ENCODE measurements around the gene LYVE1. TPM values are rescaled to one million over a fixed set of nuclear protein-coding genes. Genes with fewer than 3 reads are reported as not detected.
"Not testable (repeated sequence)": the region's sequence is repeated elsewhere in the genome, so short reads cannot be mapped to it uniquely, and the experiment has no call there.

Gene LYVE1
- total RNA-seq, 1 experiment from 2014 or later, result 0.55 TPM

DNA sequence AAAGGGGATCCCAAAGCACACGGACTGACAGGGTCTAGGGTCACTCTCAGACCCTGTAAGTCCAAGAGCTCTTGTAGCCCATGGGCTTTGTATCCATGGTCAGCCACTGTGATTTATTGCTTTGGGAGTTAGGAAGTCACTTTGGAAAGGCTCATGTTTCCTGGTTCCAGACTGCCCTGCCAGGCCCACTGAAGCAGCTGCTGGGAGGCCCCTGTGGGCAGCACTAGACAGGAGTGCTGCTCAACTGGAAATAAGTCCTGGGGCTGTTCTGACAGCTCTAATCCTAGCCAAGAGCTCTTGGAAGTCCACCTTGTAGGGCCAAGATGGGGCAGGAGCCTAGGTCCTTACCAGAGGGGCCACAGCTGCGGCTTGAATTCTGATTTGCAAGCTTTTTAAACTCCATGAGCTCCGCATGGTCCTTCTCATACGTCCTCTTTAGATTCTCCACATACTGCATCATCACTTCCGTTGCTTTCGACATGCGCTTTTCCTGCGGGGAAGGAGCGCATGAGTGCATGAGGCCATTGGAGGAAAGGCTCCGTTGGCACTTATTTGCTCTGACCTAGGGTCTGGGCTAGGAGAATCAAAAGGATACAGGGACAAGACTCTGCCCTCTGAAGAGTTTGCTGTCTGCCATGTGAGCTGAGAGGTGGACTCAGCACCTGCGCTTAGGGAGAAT, 32.2 kb upstream of the LYVE1 start:
- no peaks in the 10 kb centered on the region for H3K36me3 ChIP-seq (replicated peaks; ENCODE audit: control insufficient read depth, insufficient read depth, low read length)
- no peak overlapping the region for H3K4me3 ChIP-seq (ENCODE audit: insufficient read depth, low read depth, low read length)
- no peak for DNase-seq
- no peaks in the 10 kb centered on the region for H3K27me3 ChIP-seq (ENCODE audit: control insufficient read depth, insufficient read depth, low read length)

DNA sequence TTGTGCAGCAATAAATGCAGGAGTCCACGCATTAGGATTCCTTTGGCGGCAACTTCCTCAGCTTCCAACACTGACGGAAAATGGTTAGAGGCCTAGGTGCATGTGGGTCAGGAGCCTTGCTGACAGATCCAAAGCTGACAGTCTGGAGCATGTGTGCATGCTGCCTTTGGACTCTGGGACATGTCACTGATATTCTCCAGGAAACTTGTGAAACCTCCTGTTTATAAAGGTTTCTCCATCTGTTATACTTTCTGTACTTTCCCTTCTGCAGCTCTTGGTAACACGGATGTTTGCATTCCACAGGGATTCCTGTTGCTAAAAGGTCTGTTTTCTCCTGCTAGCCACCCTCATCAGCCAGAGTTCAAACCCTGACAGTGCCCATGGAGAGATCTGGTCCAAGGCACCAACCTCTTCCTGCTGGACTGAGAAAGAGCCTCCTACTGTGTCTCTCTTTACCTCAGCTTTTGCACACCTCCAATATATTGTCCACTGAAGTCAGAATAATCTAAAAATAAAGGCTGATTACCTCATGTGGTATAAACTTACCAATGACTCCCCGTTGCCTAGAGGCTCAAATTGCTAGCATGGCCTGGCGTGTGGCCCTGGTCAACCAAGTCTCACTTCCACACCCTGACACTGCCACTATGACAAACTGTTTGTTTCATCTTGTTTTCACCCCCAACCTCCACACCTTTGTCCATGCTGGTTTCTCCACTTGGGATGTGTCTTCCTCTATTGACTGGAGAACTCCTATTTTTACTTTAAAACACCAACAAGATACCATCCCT, 31.1 kb upstream of the LYVE1 start:
- Histone ChIP-seq H3K36me3 (replicated peaks; ENCODE audit: control insufficient read depth, insufficient read depth, low read length) (no peaks in the 10 kb centered on the region), H3K27me3 (ENCODE audit: control insufficient read depth, insufficient read depth, low read length) (no peaks in the 10 kb centered on the region), H3K4me3 (ENCODE audit: insufficient read depth, low read depth, low read length) (no peak overlapping the region)
- DNase-seq, result no peak

DNA sequence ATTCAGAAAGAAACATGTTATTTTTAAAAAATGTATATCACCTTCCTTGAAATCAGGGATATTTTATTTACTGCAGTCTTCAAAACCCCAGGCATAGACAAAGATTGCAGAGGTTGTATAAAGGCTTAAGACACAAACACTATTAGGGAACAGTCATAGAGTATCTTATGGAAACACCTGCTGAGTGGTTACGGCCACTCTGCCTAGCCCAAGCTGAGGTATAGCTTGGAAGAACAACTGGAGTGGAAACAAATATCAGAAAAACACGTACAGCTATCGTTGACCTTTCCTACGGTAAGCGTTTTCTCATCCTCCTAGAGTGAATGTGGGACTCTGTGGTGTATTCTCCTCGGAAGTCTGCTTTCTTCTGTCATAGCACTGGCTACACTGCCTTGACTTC, 30.4 kb upstream of the LYVE1 start:
- DNase-seq, result no peak
- no peaks in the 10 kb centered on the region for H3K36me3 ChIP-seq (replicated peaks; ENCODE audit: control insufficient read depth, insufficient read depth, low read length)
- H3K4me3 ChIP-seq (ENCODE audit: insufficient read depth, low read depth, low read length), result no peak overlapping the region
- H3K27me3 ChIP-seq (ENCODE audit: control insufficient read depth, insufficient read depth, low read length), result no peaks in the 10 kb centered on the region

DNA sequence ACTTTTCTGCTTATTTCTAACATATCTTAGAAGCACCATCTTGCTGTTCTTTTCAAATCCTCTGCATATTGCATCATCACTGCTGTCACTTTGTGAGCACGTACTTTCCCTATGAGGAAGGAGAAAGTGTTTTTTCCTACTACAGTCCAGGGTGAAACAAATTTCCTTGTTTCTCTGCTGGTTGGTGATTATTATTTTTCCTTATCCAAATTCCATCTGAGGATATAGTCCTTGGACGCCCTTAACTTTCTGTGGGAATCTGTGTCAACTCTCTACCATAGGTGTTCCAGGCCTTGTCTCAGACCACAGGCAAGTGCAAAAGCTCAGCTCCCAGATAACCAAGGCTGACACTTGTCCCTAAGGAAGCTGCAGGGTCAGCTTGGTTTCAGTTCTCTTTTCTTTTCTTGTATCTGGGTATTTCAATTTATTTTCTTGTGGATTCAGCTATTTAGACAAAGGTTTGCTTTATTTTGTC, 29.4 kb upstream of the LYVE1 start:
- no peak for DNase-seq
- Histone ChIP-seq H3K36me3 (replicated peaks; ENCODE audit: control insufficient read depth, insufficient read depth, low read length) (no peaks in the 10 kb centered on the region), H3K27me3 (ENCODE audit: control insufficient read depth, insufficient read depth, low read length) (no peaks in the 10 kb centered on the region), H3K4me3 (ENCODE audit: insufficient read depth, low read depth, low read length) (no peak overlapping the region)

DNA sequence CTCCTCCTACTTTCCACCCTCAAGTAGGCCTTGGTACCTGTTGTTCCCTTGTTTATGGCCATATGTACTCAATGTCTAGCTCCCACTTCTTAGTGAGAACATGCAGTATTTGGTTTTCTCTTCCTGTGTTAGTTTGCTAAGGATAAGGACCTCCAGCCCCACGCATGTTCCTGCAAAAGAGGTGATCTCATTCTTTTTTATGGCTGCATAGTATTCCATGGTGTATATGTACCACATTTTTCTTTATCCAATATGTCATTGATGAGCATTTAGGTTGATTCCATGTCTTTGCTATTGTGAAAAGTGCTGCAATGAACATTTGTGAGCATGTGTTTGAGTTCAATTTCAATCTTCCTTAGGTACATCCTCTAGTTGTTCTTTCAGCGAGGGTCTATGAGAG, 27.4 kb upstream of the LYVE1 start:
- H3K36me3 ChIP-seq (replicated peaks; ENCODE audit: control insufficient read depth, insufficient read depth, low read length); H3K27me3 ChIP-seq (ENCODE audit: control insufficient read depth, insufficient read depth, low read length); DNase-seq; H3K4me3 ChIP-seq (ENCODE audit: insufficient read depth, low read depth, low read length): not testable (repeated sequence)

DNA sequence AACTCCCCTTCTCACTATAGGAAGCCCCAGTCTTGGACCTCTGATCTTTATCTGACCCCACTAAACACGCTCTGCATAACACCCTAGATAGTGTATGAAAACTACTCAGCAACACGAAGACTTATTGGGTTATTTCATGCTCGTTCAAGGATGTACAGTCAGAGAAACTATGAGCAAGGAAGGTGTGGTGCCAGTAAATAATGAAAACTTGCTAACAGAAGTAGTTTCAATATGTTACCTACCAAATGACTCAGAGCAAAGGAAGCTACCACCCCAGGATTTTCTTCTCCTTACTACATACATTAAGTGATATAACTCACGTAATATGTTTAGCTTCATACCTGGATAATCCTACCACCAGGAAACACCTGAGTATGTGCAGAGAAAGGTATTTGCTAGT, 25.9 kb upstream of the LYVE1 start:
- Histone ChIP-seq H3K27me3 (ENCODE audit: control insufficient read depth, insufficient read depth, low read length) (no peaks in the 10 kb centered on the region), H3K36me3 (replicated peaks; ENCODE audit: control insufficient read depth, insufficient read depth, low read length) (no peaks in the 10 kb centered on the region), H3K4me3 (ENCODE audit: insufficient read depth, low read depth, low read length) (no peak overlapping the region)
- no peak for DNase-seq

DNA sequence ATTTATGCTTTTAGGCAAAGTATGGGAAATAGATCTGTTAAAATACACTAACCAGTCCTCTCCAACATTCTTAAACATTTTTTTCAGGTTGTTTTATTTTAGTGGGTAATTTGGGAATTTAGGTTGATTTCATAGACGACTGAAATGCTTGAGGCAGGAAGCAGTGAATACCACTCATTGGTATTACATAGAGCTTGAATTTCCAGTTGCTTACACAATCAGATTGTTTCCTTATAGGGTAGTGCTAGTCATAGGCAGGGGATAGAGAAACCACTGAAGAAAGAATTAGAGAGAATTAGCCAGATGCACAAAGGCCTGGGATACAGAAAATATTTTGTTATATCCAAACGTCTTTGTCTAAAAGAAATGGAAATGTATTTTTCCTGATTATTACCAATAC, 23.9 kb upstream of the LYVE1 start:
- Histone ChIP-seq H3K4me3 (ENCODE audit: insufficient read depth, low read depth, low read length) (no peak overlapping the region), H3K27me3 (ENCODE audit: control insufficient read depth, insufficient read depth, low read length) (no peaks in the 10 kb centered on the region), H3K36me3 (replicated peaks; ENCODE audit: control insufficient read depth, insufficient read depth, low read length) (no peaks in the 10 kb centered on the region)
- no peak for DNase-seq

DNA sequence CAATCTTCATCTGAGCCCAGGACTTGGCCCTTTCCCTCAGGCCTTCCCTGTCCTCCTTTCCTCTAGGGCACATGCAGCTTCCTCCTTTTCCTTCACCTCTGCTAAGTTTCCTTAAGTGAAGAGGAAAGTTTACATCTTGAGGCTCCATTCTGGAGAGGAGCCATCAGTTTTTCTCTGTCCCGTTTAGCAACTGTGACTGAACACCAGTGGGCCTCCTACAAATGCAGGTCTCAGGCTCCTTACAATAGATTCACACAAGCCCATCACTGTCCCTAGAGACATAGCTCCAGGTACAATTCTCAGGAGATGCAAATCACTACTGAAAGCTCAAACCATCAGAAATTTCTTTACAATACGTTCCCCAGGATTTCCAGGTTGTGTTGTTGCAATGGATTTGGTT, 23.3 kb upstream of the LYVE1 start:
- Histone ChIP-seq H3K4me3 (ENCODE audit: insufficient read depth, low read depth, low read length) (no peak overlapping the region), H3K27me3 (ENCODE audit: control insufficient read depth, insufficient read depth, low read length) (no peaks in the 10 kb centered on the region), H3K36me3 (replicated peaks; ENCODE audit: control insufficient read depth, insufficient read depth, low read length) (no peaks in the 10 kb centered on the region)
- no peak for DNase-seq

DNA sequence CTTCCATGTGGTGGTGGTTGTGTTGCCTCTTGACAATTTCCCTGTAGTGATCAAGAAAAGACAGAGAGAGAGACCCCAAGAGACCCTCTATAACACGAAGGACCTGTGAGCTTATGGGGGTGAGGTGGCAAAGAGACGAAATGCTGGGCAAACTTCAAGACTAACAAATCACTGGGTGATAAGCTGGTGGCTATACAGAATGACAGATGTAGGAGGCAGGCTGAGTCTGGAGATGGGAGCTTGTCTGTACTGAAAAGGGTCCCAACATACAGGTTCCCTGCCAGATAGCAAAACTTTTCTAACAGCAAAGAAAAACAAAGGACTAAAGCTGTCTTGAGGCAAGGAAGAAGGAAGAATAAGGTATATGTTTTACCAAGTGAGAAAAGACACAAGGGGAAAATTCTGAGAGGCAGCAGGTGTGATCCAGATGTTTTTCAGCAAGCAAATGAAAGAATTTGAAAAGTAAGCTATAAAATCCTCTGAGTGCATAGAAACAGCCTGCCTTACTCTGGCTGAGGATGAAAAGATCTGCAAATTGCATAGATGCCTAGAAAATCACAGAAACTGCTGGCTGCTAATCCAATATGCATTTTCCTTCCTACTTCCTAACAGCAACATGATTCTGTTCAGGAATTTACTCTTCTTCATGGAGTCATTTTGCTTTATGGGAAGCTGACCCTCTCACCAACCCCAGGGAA, 21.9 kb upstream of the LYVE1 start:
- Histone ChIP-seq H3K4me3 (ENCODE audit: insufficient read depth, low read depth, low read length) (no peak overlapping the region), H3K36me3 (replicated peaks; ENCODE audit: control insufficient read depth, insufficient read depth, low read length) (no peaks in the 10 kb centered on the region), H3K27me3 (ENCODE audit: control insufficient read depth, insufficient read depth, low read length) (no peaks in the 10 kb centered on the region)
- no peak for DNase-seq

DNA sequence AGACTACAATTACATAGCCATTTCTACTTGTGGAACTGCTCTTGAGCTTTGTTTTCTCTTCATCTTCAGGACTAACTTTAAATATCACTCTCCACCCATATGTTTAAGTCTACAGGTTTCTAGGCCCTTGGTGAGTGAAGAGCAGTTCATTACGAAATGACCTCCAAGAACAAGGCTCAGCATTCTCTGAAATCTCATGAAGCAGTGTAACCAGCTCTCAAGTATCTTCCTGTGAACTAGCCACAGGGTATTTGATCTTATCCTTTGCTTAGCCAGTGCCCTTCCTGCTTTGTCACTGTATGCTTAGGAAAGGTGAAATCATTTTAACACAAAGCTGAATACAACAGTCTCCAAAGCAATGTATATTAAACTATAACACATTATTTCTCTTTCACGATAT, 20.4 kb upstream of the LYVE1 start:
- DNase-seq, result no peak
- H3K4me3 ChIP-seq (ENCODE audit: insufficient read depth, low read depth, low read length), result no peak overlapping the region
- H3K36me3 ChIP-seq (replicated peaks; ENCODE audit: control insufficient read depth, insufficient read depth, low read length), result no peaks in the 10 kb centered on the region
- H3K27me3 ChIP-seq (ENCODE audit: control insufficient read depth, insufficient read depth, low read length), result no peaks in the 10 kb centered on the region

DNA sequence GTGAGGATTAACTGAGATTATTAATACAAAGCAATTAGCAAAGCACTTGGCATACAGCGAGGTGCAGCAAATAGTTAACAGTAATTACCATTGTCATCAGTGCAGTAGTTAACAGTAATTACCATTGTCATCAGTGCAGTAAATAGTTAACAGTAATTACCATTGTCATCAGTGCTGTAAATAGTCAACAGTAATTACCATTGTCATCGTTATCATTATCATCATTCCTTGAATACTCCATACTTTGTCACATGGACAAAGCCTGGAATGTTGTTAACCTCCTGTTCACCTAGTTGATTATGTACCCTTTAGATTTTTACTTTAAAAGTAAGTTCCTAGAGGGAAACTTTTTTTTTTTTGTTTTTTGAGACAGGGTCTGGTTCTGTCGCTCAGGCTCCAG, 19.5 kb upstream of the LYVE1 start:
- Histone ChIP-seq H3K4me3 (ENCODE audit: insufficient read depth, low read depth, low read length) (no peak overlapping the region), H3K36me3 (replicated peaks; ENCODE audit: control insufficient read depth, insufficient read depth, low read length) (no peaks in the 10 kb centered on the region), H3K27me3 (ENCODE audit: control insufficient read depth, insufficient read depth, low read length) (no peaks in the 10 kb centered on the region)
- no peak for DNase-seq

DNA sequence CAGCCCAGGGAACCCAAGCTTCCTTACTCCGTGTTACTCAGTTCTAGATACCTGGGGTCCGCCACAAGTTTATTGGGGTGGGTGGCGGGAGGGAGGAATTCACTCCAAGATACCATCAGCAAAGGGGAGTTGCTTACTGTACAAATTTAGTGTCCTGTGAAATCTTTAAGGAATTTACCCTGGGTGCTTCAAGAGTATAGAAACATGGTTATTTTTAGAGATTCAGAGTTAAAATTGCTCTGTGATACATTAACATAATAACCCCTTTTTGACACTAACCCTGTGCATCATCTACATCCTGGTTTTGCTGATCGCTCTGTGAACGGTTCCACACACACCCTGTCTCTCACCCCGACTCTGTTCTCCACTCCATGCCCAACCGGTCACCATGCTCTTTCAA, 18.9 kb upstream of the LYVE1 start:
- Histone ChIP-seq H3K27me3 (ENCODE audit: control insufficient read depth, insufficient read depth, low read length) (no peaks in the 10 kb centered on the region), H3K4me3 (ENCODE audit: insufficient read depth, low read depth, low read length) (no peak overlapping the region), H3K36me3 (replicated peaks; ENCODE audit: control insufficient read depth, insufficient read depth, low read length) (no peaks in the 10 kb centered on the region)
- DNase-seq, result no peak

DNA sequence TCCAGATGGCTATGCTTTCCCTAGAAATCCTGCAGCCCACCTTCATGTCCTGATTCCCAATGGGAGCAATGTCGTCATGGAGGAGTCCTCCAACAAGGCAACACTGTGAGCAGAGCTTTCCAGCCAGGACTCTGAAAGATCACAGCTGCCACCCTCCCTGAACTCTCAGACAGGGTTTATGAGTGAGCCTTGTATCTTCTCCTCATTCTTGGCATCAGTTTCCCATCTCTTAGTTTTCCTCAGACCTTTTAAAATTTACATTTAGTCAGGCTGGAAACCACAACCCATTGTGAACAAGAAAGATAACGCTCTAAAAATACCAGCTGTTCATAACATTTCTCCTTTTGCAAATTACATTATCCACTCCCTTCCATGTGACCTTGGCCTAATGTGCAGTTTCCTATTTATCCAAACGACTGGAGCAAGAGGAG, 15.6 kb upstream of the LYVE1 start:
- no peaks in the 10 kb centered on the region for H3K36me3 ChIP-seq (replicated peaks; ENCODE audit: control insufficient read depth, insufficient read depth, low read length)
- no peak overlapping the region for H3K4me3 ChIP-seq (ENCODE audit: insufficient read depth, low read depth, low read length)
- no peak for DNase-seq
- no peaks in the 10 kb centered on the region for H3K27me3 ChIP-seq (ENCODE audit: control insufficient read depth, insufficient read depth, low read length)

DNA sequence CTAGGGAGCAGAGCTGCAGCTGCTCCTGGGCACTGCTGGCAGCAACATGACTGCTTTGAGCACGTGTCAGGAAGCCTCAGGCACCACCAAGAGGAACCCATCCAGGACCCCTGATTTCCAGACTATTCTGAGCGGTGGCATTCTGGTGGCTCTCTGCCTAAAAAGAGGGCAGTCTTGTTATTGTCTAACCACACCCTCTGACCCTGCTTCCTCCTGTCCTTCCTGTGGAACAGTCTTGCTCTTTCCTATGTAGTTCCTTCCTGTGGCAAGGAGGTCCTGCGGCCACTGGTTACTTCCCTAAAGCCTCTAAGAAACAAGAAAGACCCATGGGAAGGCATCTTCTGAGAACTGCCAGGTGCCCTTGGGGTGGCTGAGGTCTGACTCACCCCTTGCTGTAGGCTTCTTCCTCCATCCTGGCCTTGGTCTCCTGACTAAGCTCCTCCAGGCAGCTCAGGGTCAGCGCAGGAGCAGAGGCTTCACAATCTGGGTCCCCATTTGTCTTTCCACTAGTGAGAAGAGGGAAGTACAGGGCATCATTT, 13.1 kb upstream of the LYVE1 start:
- Histone ChIP-seq H3K27me3 (ENCODE audit: control insufficient read depth, insufficient read depth, low read length) (no peaks in the 10 kb centered on the region), H3K4me3 (ENCODE audit: insufficient read depth, low read depth, low read length) (no peak overlapping the region), H3K36me3 (replicated peaks; ENCODE audit: control insufficient read depth, insufficient read depth, low read length) (no peaks in the 10 kb centered on the region)
- DNase-seq, result no peak

DNA sequence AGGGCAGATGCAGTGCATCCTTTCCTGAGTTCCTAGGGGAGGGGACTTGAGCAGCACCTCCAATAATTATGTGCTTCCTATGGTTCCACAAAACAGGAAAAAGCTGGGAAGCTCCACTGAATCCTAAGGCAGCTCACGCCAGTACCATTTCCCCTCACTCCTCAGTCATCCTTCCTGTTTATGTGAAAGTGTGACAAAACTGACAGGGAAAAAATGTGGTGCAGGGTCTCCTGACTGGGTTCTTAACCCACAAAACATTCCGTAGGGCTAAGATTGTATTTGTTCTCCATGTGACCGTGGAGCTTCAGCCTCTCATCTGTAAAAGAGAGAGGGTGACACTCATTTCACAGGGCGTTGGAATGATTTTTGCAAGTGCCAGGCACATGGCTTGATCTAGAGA, 12.2 kb upstream of the LYVE1 start:
- DNase-seq, result no peak
- Histone ChIP-seq H3K36me3 (replicated peaks; ENCODE audit: control insufficient read depth, insufficient read depth, low read length) (no peaks in the 10 kb centered on the region), H3K27me3 (ENCODE audit: control insufficient read depth, insufficient read depth, low read length) (no peaks in the 10 kb centered on the region), H3K4me3 (ENCODE audit: insufficient read depth, low read depth, low read length) (no peak overlapping the region)

Measured in H7 (cell line).